ENCODE measurements around the gene SFXN3. TPM values are rescaled to one million over a fixed set of nuclear protein-coding genes. Genes with fewer than 3 reads are reported as not detected.

SFXN3 gene
- total and polyA plus RNA-seq, 2 of the 13 experiments (the other 11 are each of a cell fraction or from before 2014, with no cell fraction given), result 16.8 to 71.5 TPM

DNA sequence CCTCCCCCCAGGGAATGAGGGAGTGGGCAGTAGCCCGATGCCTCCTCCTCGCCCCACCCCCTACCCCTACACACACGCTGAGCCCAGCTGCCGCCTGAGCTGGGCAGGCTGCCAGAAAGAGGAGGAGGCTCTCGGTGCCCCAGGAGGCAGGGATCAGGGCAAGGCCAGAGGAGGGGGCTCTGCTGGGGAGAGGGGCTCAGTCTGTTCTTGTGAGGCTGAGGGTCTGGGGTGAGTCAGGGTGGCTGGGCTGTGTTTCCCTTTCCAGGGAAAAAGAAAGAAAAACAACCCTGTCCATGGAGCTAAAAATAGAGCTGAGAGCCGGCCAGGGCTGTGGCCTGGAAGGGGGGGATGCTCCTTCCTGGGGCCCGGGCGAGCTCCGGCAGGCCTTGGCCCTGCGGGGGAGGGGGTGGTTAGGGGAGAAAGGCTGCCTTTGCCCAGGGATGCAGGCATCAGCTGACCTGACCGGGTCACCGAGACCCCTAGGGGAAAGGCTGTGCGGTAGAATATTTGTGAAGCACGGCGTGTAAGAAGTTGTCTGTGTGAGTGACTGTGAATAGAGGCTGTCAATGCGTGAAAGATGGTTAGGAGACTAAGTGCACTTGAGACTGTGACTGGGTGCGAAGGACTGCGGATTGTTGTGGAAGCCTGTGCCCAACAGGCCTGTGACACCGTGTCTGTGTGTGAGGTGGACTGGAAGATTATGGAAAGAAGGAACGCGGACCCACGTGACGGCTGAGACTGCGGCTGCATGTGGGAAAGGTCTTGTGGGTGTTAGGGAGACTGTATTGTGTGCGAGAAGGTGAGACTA lies 32.6 kb upstream of the SFXN3 start (continued):
- TF ChIP-seq, protein P1, sequence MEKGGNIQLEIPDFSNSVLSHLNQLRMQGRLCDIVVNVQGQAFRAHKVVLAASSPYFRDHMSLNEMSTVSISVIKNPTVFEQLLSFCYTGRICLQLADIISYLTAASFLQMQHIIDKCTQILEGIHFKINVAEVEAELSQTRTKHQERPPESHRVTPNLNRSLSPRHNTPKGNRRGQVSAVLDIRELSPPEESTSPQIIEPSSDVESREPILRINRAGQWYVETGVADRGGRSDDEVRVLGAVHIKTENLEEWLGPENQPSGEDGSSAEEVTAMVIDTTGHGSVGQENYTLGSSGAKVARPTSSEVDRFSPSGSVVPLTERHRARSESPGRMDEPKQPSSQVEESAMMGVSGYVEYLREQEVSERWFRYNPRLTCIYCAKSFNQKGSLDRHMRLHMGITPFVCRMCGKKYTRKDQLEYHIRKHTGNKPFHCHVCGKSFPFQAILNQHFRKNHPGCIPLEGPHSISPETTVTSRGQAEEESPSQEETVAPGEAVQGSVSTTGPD (CRISPR knock-in tag; IDR thresholded peaks at IDR 0.05), result no peak
- TF ChIP-seq GZF1 (CRISPR knock-in tag; IDR thresholded peaks at IDR 0.05) (0 out of 2 replicates have a peak, but pooled peaks have one; percentile 3), ZNF451 (CRISPR knock-in tag; IDR thresholded peaks at IDR 0.05) (no peak), ZNF703 (CRISPR knock-in tag; IDR thresholded peaks at IDR 0.05; ENCODE audit: borderline replicate concordance) (no peak), POLR2A (IDR thresholded peaks at IDR 0.05; ENCODE audit: insufficient read depth in 1 of 2, low read depth in 2 of 2, low read length in 2 of 2) (no peak), JUN (CRISPR knock-in tag; IDR thresholded peaks at IDR 0.05) (no peak), SP5 (CRISPR knock-in tag; IDR thresholded peaks at IDR 0.05; ENCODE audit: borderline replicate concordance, low read depth) (peak; percentile 66), PRPF4 (IDR thresholded peaks at IDR 0.05; ENCODE audit: low read depth, low read length, poor library complexity, severe bottlenecking) (peak; percentile 55), TBL1XR1 (IDR thresholded peaks at IDR 0.05; ENCODE audit: borderline replicate concordance, low read length, partially characterized antibody) (no peak), AGO2 (optimal IDR thresholded peaks at IDR 0.05; ENCODE audit: low read depth, low read length) (no peak), HMG20A (CRISPR knock-in tag; IDR thresholded peaks at IDR 0.05; ENCODE audit: borderline replicate concordance) (no peak)
- TF ChIP-seq, protein P2, sequence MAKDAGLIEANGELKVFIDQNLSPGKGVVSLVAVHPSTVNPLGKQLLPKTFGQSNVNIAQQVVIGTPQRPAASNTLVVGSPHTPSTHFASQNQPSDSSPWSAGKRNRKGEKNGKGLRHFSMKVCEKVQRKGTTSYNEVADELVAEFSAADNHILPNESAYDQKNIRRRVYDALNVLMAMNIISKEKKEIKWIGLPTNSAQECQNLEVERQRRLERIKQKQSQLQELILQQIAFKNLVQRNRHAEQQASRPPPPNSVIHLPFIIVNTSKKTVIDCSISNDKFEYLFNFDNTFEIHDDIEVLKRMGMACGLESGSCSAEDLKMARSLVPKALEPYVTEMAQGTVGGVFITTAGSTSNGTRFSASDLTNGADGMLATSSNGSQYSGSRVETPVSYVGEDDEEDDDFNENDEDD (CRISPR knock-in tag; IDR thresholded peaks at IDR 0.05; ENCODE audit: borderline replicate concordance), result no peak
- TF ChIP-seq, protein P3, sequence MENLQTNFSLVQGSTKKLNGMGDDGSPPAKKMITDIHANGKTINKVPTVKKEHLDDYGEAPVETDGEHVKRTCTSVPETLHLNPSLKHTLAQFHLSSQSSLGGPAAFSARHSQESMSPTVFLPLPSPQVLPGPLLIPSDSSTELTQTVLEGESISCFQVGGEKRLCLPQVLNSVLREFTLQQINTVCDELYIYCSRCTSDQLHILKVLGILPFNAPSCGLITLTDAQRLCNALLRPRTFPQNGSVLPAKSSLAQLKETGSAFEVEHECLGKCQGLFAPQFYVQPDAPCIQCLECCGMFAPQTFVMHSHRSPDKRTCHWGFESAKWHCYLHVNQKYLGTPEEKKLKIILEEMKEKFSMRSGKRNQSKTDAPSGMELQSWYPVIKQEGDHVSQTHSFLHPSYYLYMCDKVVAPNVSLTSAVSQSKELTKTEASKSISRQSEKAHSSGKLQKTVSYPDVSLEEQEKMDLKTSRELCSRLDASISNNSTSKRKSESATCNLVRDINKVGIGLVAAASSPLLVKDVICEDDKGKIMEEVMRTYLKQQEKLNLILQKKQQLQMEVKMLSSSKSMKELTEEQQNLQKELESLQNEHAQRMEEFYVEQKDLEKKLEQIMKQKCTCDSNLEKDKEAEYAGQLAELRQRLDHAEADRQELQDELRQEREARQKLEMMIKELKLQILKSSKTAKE (CRISPR knock-in tag; IDR thresholded peaks at IDR 0.05; ENCODE audit: borderline replicate concordance), result no peak; the same call in 1 of the 2 replicates
- TF ChIP-seq, protein P4, sequence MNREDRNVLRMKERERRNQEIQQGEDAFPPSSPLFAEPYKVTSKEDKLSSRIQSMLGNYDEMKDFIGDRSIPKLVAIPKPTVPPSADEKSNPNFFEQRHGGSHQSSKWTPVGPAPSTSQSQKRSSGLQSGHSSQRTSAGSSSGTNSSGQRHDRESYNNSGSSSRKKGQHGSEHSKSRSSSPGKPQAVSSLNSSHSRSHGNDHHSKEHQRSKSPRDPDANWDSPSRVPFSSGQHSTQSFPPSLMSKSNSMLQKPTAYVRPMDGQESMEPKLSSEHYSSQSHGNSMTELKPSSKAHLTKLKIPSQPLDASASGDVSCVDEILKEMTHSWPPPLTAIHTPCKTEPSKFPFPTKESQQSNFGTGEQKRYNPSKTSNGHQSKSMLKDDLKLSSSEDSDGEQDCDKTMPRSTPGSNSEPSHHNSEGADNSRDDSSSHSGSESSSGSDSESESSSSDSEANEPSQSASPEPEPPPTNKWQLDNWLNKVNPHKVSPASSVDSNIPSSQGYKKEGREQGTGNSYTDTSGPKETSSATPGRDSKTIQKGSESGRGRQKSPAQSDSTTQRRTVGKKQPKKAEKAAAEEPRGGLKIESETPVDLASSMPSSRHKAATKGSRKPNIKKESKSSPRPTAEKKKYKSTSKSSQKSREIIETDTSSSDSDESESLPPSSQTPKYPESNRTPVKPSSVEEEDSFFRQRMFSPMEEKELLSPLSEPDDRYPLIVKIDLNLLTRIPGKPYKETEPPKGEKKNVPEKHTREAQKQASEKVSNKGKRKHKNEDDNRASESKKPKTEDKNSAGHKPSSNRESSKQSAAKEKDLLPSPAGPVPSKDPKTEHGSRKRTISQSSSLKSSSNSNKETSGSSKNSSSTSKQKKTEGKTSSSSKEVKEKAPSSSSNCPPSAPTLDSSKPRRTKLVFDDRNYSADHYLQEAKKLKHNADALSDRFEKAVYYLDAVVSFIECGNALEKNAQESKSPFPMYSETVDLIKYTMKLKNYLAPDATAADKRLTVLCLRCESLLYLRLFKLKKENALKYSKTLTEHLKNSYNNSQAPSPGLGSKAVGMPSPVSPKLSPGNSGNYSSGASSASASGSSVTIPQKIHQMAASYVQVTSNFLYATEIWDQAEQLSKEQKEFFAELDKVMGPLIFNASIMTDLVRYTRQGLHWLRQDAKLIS (CRISPR knock-in tag; IDR thresholded peaks at IDR 0.05), result no peak
- TF ChIP-seq, protein P5, sequence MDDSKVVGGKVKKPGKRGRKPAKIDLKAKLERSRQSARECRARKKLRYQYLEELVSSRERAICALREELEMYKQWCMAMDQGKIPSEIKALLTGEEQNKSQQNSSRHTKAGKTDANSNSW (CRISPR knock-in tag; IDR thresholded peaks at IDR 0.05; ENCODE audit: borderline replicate concordance), result no peak
- TF ChIP-seq, protein P6, sequence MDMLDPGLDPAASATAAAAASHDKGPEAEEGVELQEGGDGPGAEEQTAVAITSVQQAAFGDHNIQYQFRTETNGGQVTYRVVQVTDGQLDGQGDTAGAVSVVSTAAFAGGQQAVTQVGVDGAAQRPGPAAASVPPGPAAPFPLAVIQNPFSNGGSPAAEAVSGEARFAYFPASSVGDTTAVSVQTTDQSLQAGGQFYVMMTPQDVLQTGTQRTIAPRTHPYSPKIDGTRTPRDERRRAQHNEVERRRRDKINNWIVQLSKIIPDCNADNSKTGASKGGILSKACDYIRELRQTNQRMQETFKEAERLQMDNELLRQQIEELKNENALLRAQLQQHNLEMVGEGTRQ (IDR thresholded peaks at IDR 0.05; ENCODE audit: low read depth, low read length), result 0 out of 2 replicates have a peak, but pooled peaks have one; percentile 17
- TF ChIP-seq, protein P6 (CRISPR knock-in tag; IDR thresholded peaks at IDR 0.05; ENCODE audit: borderline replicate concordance), result no peak
